ENCODE results near the gene RAB1B. TPM values are rescaled to one million over a fixed set of nuclear protein-coding genes. Genes with fewer than 3 reads are reported as not detected.
A peak's percentile ranks its signal among the peaks of the same experiment; 100 is the strongest.

Gene RAB1B
- total RNA-seq, 2 experiments from 2014 or later, result 160 to 170 TPM

DNA sequence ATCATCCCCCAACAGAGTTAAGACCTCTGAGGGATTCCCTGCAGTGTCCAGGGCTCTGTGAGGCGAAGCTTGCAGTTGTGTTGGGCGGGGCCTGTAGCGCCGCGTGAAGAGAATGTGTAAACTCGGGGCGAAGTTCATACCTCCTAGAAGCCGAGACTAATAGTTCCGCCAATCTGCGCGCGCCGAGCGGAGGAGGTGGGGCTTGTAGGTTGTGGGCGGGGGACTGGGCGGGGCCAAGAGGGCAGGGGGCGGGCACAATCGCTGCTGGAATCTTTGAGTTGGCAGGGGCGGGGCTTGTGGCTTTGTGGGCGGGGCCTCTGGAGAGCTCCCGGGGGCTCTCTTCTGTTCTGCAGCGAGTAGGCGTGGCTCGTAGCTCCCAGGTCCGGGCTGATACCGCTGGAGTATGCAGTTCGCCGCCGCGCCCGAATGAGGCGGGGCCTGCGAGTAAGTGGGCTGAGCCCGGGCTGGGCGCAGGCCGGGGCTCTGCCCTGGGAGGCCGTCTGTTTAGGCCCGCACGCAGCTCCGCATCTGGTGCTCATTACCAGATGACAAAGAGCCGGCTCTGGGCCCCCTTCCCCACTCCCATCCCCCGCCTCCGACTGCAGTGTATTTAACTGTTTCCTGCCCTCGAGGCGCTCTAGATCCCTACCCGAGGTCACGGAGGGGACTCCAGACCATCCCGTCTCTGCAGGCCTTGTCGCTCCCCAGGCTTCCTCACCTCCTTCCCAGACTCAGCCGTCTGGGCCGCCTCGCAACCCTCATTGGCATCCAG is 44.3 kb downstream of the RAB1B start:
- Mint-ChIP-seq H3K27me3 (ENCODE audit: low read depth) (no peaks in the 10 kb centered on the region), H3K36me3 (ENCODE audit: low read depth) (peaks cover 25% of the 10 kb centered on the region), H3K9me3 (ENCODE audit: insufficient read depth) (no peaks in the 10 kb centered on the region), H3K4me3 (peak overlapping the region; percentile 87), H3K27ac (peak overlapping the region; percentile 99), H3K4me1 (ENCODE audit: low read depth) (peaks cover 36% of the 10 kb centered on the region)
- CTCF ChIA-PET, result interaction anchor here (0.6 to 6.3 kb wide), 22 partner anchors 9 to 365 kb away, joined by 3 to 194 read pairs (median 12); partner anchors contain the start of genes B4GAT1, BRMS1, MRPL11 and RBM4B
- ATAC-seq (peak; percentile 76), DNase-seq (peak; percentile 100)
- POLR2A ChIA-PET, result interaction anchor here (1.0 to 3.7 kb wide), 14 partner anchors 9 to 59 kb away, joined by 3 to 45 read pairs (median 7); partner anchors contain the start of genes BRMS1, RIN1, SLC29A2 and YIF1A

- Mint-ChIP-seq H3K9me3 (ENCODE audit: insufficient read depth) (no peaks in the 10 kb centered on the region), H3K27ac (peak overlapping the region; percentile 99), H3K4me3 (peak overlapping the region; percentile 87), H3K27me3 (ENCODE audit: low read depth) (no peaks in the 10 kb centered on the region), H3K4me1 (ENCODE audit: low read depth) (peaks cover 44% of the 10 kb centered on the region), H3K36me3 (ENCODE audit: low read depth) (peaks cover 25% of the 10 kb centered on the region)
- DNase-seq (no peak), ATAC-seq (no peak)
- ChIA-PET CTCF (interaction anchor here (1.0 to 6.3 kb wide), 14 partner anchors 9 to 364 kb away, joined by 3 to 194 read pairs (median 31); partner anchors contain the start of genes B4GAT1, BRMS1, RBM4B and RIN1), POLR2A (interaction anchor here (0.9 to 3.7 kb wide), 13 partner anchors 11 to 59 kb away, joined by 3 to 45 read pairs (median 7); partner anchors contain the start of genes BRMS1, RIN1, SLC29A2 and YIF1A)
Measured at GRCh38 chr11:66313321-66314185, 45.1 kb downstream of the RAB1B start.

GRCh38 chr11:66314186-66314501 is 45.7 kb downstream of the RAB1B start:
- H3K27ac Mint-ChIP-seq, result peak overlapping the region; percentile 99
- no peaks in the 10 kb centered on the region for H3K27me3 Mint-ChIP-seq (ENCODE audit: low read depth)
- H3K9me3 Mint-ChIP-seq (ENCODE audit: insufficient read depth), result peaks cover 2% of the 10 kb centered on the region
- H3K36me3 Mint-ChIP-seq (ENCODE audit: low read depth), result peaks cover 31% of the 10 kb centered on the region
- peak overlapping the region; percentile 87 for H3K4me3 Mint-ChIP-seq
- DNase-seq (no peak), ATAC-seq (no peak)
- CTCF ChIA-PET, result interaction anchor here (1.3 to 5.5 kb wide), 5 partner anchors 12 to 72 kb away, joined by 3 to 194 read pairs (median 79); partner anchors contain the start of genes B4GAT1, BRMS1, RIN1 and SLC29A2
- POLR2A ChIA-PET, result interaction anchor here (0.9 to 3.7 kb wide), 6 partner anchors 10 to 58 kb away, joined by 3 to 28 read pairs (median 15); partner anchors contain the start of genes BRMS1, RIN1 and SLC29A2
- H3K4me1 Mint-ChIP-seq (ENCODE audit: low read depth), result peaks cover 50% of the 10 kb centered on the region

GRCh38 chr11:66314561-66315497 is 46.4 kb downstream of the RAB1B start:
- Mint-ChIP-seq H3K36me3 (ENCODE audit: low read depth) (peaks cover 36% of the 10 kb centered on the region), H3K27me3 (ENCODE audit: low read depth) (no peaks in the 10 kb centered on the region), H3K27ac (peak overlapping the region; percentile 99), H3K4me3 (peak overlapping the region; percentile 87), H3K9me3 (ENCODE audit: insufficient read depth) (peaks cover 8% of the 10 kb centered on the region), H3K4me1 (ENCODE audit: low read depth) (peaks cover 56% of the 10 kb centered on the region)
- no peak for DNase-seq
- no peak for ATAC-seq
- ChIA-PET CTCF (interaction anchor here (0.9 to 5.5 kb wide), 8 partner anchors 11 to 424 kb away, joined by 3 to 194 read pairs (median 6); partner anchors contain the start of genes CCDC85B, RIN1 and SLC29A2), POLR2A (interaction anchor here (0.6 to 3.9 kb wide), 11 partner anchors 9 to 243 kb away, joined by 3 to 33 read pairs (median 5); partner anchors contain the start of genes B4GAT1, BRMS1, RIN1 and SLC29A2)

GRCh38 chr11:66315498-66315885 is 47.1 kb downstream of the RAB1B start:
- POLR2A ChIA-PET, result interaction anchor here (0.6 to 3.9 kb wide), 8 partner anchors 9 to 244 kb away, joined by 3 to 33 read pairs (median 3); partner anchors contain the start of genes B4GAT1, BRMS1, SLC29A2 and YIF1A
- no peak for DNase-seq
- no peak for ATAC-seq
- Mint-ChIP-seq H3K4me1 (ENCODE audit: low read depth) (peaks cover 63% of the 10 kb centered on the region), H3K4me3 (peak overlapping the region; percentile 87), H3K27me3 (ENCODE audit: low read depth) (no peaks in the 10 kb centered on the region), H3K36me3 (ENCODE audit: low read depth) (peaks cover 42% of the 10 kb centered on the region), H3K27ac (peak overlapping the region; percentile 99), H3K9me3 (ENCODE audit: insufficient read depth) (peaks cover 13% of the 10 kb centered on the region)
- CTCF ChIA-PET, result interaction anchor here (0.8 to 1.9 kb wide), 5 partner anchors 11 to 424 kb away, joined by 3 to 8 read pairs (median 4); partner anchors contain the start of gene CCDC85B

GRCh38 chr11:66315921-66316811 is 47.7 kb downstream of the RAB1B start:
- POLR2A ChIA-PET, result interaction anchor here (0.6 to 3.9 kb wide), 10 partner anchors 8 to 245 kb away, joined by 3 to 33 read pairs (median 4); partner anchors contain the start of genes B4GAT1, BRMS1, RIN1 and SLC29A2
- no peaks in the 10 kb centered on the region for H3K27me3 Mint-ChIP-seq (ENCODE audit: low read depth)
- H3K4me3 Mint-ChIP-seq, result peak overlapping the region; percentile 87
- peaks cover 66% of the 10 kb centered on the region for H3K4me1 Mint-ChIP-seq (ENCODE audit: low read depth)
- CTCF ChIA-PET, result interaction anchor here (0.8 to 2.4 kb wide), 8 partner anchors 10 to 425 kb away, joined by 3 to 15 read pairs (median 5); partner anchors contain the start of genes CCDC85B and RIN1
- no peak for ATAC-seq
- H3K9me3 Mint-ChIP-seq (ENCODE audit: insufficient read depth), result peaks cover 13% of the 10 kb centered on the region
- H3K36me3 Mint-ChIP-seq (ENCODE audit: low read depth), result peaks cover 44% of the 10 kb centered on the region
- peak overlapping the region; percentile 99 for H3K27ac Mint-ChIP-seq
- peak; percentile 72 for DNase-seq

DNA sequence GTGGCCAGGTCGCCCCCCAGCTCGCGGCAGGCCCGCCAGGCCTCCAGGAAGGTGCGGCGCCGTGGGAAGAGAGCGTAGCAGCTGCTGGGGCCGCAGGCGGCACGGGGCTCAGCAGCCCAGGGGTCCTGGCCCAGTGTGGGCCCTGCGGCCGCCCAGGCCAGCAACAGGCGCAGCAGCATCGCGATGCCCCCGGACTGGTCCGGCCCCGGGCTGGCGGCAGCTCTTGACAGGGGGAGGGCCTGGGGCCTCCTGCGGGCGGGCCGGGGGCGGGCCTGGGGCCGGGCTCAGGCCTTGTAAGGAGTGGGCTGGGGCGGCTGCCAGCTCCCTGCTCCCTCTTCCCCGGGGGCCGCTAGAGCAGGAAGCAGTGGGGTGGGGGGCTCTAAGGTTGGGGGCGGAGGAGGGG is 48.4 kb downstream of the RAB1B start, which contains the start of gene CD248:
TSS of gene CD248 (minus strand) at position 196 of the 403 bp plus-strand sequence. CDS start at position 179, 17 bp downstream.
- ChIA-PET POLR2A (interaction anchor here (0.5 to 3.9 kb wide), 7 partner anchors 10 to 851 kb away, joined by 3 to 33 read pairs (median 3); partner anchors contain the start of genes BRMS1 and RIN1), CTCF (interaction anchor here (1.3 to 2.4 kb wide), 5 partner anchors 10 to 72 kb away, joined by 5 to 15 read pairs (median 7); partner anchors contain the start of gene RIN1)
- Mint-ChIP-seq H3K4me1 (ENCODE audit: low read depth) (peaks cover 66% of the 10 kb centered on the region), H3K27me3 (ENCODE audit: low read depth) (no peaks in the 10 kb centered on the region), H3K9me3 (ENCODE audit: insufficient read depth) (peaks cover 13% of the 10 kb centered on the region), H3K27ac (peak within 1 kb of the TSS; percentile 99), H3K4me3 (peak within 1 kb of the TSS; percentile 87), H3K36me3 (ENCODE audit: low read depth) (peaks cover 44% of the 10 kb centered on the region)
- DNase-seq (peak; percentile 71), ATAC-seq (no peak)

DNA sequence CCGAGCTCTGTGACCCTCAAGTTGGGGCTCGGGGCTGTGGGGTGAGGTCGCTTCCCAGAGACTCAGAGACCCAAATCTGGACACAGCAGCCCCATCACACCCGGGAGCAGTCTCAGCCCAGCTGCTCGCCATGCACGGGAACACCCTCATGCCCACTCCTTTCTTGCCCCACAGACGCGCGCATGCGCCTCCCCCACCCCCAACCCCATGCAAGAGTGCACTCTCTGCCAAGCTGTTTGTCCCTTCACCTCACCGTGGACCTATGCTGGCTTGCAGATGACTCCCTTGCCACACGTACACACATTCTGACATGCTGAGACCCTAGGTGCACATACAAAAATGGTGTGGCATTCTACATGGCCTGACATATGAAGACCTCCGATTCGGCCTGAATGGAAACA is 48.9 kb downstream of the RAB1B start:
- peak overlapping the region; percentile 99 for H3K27ac Mint-ChIP-seq
- peak overlapping the region; percentile 87 for H3K4me3 Mint-ChIP-seq
- peaks cover 68% of the 10 kb centered on the region for H3K4me1 Mint-ChIP-seq (ENCODE audit: low read depth)
- peaks cover 13% of the 10 kb centered on the region for H3K9me3 Mint-ChIP-seq (ENCODE audit: insufficient read depth)
- H3K36me3 Mint-ChIP-seq (ENCODE audit: low read depth), result peaks cover 44% of the 10 kb centered on the region
- H3K27me3 Mint-ChIP-seq (ENCODE audit: low read depth), result no peaks in the 10 kb centered on the region
- peak; percentile 83 for DNase-seq
- POLR2A ChIA-PET, result interaction anchor here (0.5 to 3.9 kb wide), 7 partner anchors 9 to 850 kb away, joined by 3 to 33 read pairs (median 3); partner anchors contain the start of genes BRMS1 and RIN1
- CTCF ChIA-PET, result interaction anchor here (0.8 to 2.4 kb wide), 6 partner anchors 9 to 72 kb away, joined by 3 to 15 read pairs (median 6); partner anchors contain the start of gene RIN1
- peak; percentile 17 for ATAC-seq
